SK-N-SH (cell line): ENCODE results near the gene BCL2L15. TPM values are rescaled to one million over a fixed set of nuclear protein-coding genes. Genes with fewer than 3 reads are reported as not detected.

Experiments
- CTCF ChIA-PET: fragments of 300-600, 350-600 bp; formaldehyde crosslinking; extraction: SDS; loops from one replicate; lab custom pipeline; 2021; lab: Yijun Ruan, JAX
- POLR2A ChIA-PET: fragments of 350-600 bp; sonication (Branson Sonifier 250); formaldehyde crosslinking; extraction: SDS; loops from one replicate; lab custom pipeline; 2020; ENCODE audit warnings: antibody characterized with exemption, inconsistent platforms; lab: Yijun Ruan, JAX
- DNase-seq: peaks from one replicate; pipeline ENCODE4 v3.0.0; 2012
- H2AFZ ChIP-seq: fragments of 200-600 bp; sonication (generic); 2 replicates; pipeline ENCODE4 v1.8.1; 2016; ENCODE audit warnings: antibody characterized with exemption, mild to moderate bottlenecking, low read depth
- H3F3A ChIP-seq: fragments of 200-600 bp; sonication (generic); replicated peaks from 2 replicates; pipeline ENCODE3; 2016; ENCODE audit warnings: antibody characterized with exemption, mild to moderate bottlenecking; ENCODE audit not compliant: insufficient read depth
- H3K27ac ChIP-seq, 2 experiments: fragments of 200-500 bp in 1 of 2; fragments of 200-600 bp in 1 of 2; sonication (Bioruptor generic) in 1 of 2; sonication (generic), shearing (Covaris generic) in 1 of 2; 2 replicates each; pipeline versions ENCODE4 v1.5.1 to v1.6.1; 2014 to 2016; ENCODE audit warnings: low read depth in 2 of 2, inconsistent platforms in 1 of 2, low read length in 1 of 2, mild to moderate bottlenecking in 1 of 2, mixed read lengths in 1 of 2
- H3K27me3 ChIP-seq: fragments of 200-600 bp; sonication (generic), shearing (Covaris generic); 2 replicates; pipeline ENCODE4 v1.6.1; 2016; ENCODE audit warnings: mixed run types; ENCODE audit not compliant: insufficient read depth
- H3K36me3 ChIP-seq, 2 experiments: fragments of 200-500 bp in 1 of 2; fragments of 200-600 bp in 1 of 2; sonication (Bioruptor generic) in 1 of 2; sonication (generic) in 1 of 2; replicated peaks in 1 of 2; 2 replicates each; pipeline versions ENCODE3 to v1.5.1; 2014 to 2016; ENCODE audit warnings: low read length in 1 of 2, mild to moderate bottlenecking in 1 of 2; ENCODE audit not compliant: insufficient read depth in 2 of 2, control insufficient read depth in 1 of 2
- H3K4me1 ChIP-seq, 2 experiments: fragments of 200-500 bp in 1 of 2; fragments of 200-600 bp in 1 of 2; sonication (Bioruptor generic) in 1 of 2; sonication (generic), shearing (Covaris generic) in 1 of 2; 2 replicates each; pipeline versions ENCODE4 v1.5.1 to v1.6.1; 2014 to 2016; ENCODE audit warnings: low read depth in 1 of 2, low read length in 1 of 2, mixed run types in 1 of 2; ENCODE audit not compliant: insufficient read depth in 2 of 2, control insufficient read depth in 1 of 2
- H3K4me2 ChIP-seq: fragments of 200-600 bp; sonication (generic), shearing (Covaris generic); 2 replicates; pipeline ENCODE4 v1.6.1; 2017; ENCODE audit warnings: mixed run types
- H3K4me3 ChIP-seq, 2 experiments: fragments of 200-500 bp in 1 of 2; fragments of 200-600 bp in 1 of 2; sonication (Bioruptor generic) in 1 of 2; sonication (generic), shearing (Covaris generic) in 1 of 2; 2 replicates each; pipeline versions ENCODE4 v1.5.1 to v1.8.1; 2014 to 2016; ENCODE audit warnings: low read depth in 2 of 2, inconsistent platforms in 1 of 2, low read length in 1 of 2, mild to moderate bottlenecking in 1 of 2, mixed read lengths in 1 of 2, moderate library complexity in 1 of 2
- H3K79me2 ChIP-seq: fragments of 200-600 bp; sonication (generic); 2 replicates; pipeline ENCODE4 v1.8.1; 2017; ENCODE audit warnings: mild to moderate bottlenecking; ENCODE audit not compliant: insufficient read depth
- H3K9ac ChIP-seq: fragments of 200-600 bp; sonication (generic); 2 replicates; pipeline ENCODE4 v1.6.1; 2017; ENCODE audit warnings: mixed run types
- H3K9me2 ChIP-seq: fragments of 200-600 bp; sonication (generic); 2 replicates; pipeline ENCODE4 v1.6.1; 2017; ENCODE audit warnings: mixed run types
- H3K9me3 ChIP-seq: fragments of 200-600 bp; sonication (generic); 2 replicates; pipeline ENCODE4 v1.6.1; 2017; ENCODE audit warnings: mixed run types, mild to moderate bottlenecking, moderate library complexity
- H4K20me1 ChIP-seq: fragments of 200-600 bp; sonication (generic); 2 replicates; pipeline ENCODE4 v1.6.1; 2017; ENCODE audit warnings: mild to moderate bottlenecking, mixed run types; ENCODE audit not compliant: insufficient read depth
- ELF1 ChIP-seq: IDR thresholded peaks from 2 replicates; pipeline ENCODE4 v1.4.0; 2012
- EP300 ChIP-seq, 2 experiments: IDR thresholded peaks; 2 replicates each; pipeline versions ENCODE4 v1.4.0 to v1.6.1; 2012; ENCODE audit warnings: borderline replicate concordance in 1 of 2, low read depth in 1 of 2, low read length in 1 of 2
- FOSL2 ChIP-seq: IDR thresholded peaks from 2 replicates; pipeline ENCODE4 v1.4.0; 2012; ENCODE audit warnings: low read depth, mild to moderate bottlenecking, moderate library complexity, borderline replicate concordance
- FOXJ3 ChIP-seq: sonication (generic); formaldehyde crosslinking; IDR thresholded peaks from 2 replicates; pipeline ENCODE4 v1.5.1; 2020; ENCODE audit warnings: mild to moderate bottlenecking, missing genetic modification reagents
- FOXM1 ChIP-seq: IDR thresholded peaks from 2 replicates; pipeline ENCODE4 v1.4.0; 2012; ENCODE audit warnings: low read depth, mild to moderate bottlenecking
- GABPA ChIP-seq: IDR thresholded peaks from 2 replicates; pipeline ENCODE4 v1.4.0; 2012; ENCODE audit warnings: low read depth, mild to moderate bottlenecking
- GATA2 ChIP-seq: sonication (generic); formaldehyde crosslinking; IDR thresholded peaks from 2 replicates; pipeline ENCODE4 v1.5.0; 2020; ENCODE audit warnings: mild to moderate bottlenecking, missing genetic modification reagents
- IRF3 ChIP-seq: fragments of 150-350 bp; IDR thresholded peaks from 2 replicates; pipeline ENCODE4 v1.6.1; 2016; ENCODE audit warnings: mild to moderate bottlenecking, low read depth, low read length
- JUND ChIP-seq: IDR thresholded peaks from 2 replicates; pipeline ENCODE4 v1.4.0; 2012
- MAX ChIP-seq: IDR thresholded peaks from 2 replicates; pipeline ENCODE4 v1.4.0; 2012; ENCODE audit warnings: low read depth
- NFIC ChIP-seq: IDR thresholded peaks from 2 replicates; pipeline ENCODE4 v1.4.0; 2012; ENCODE audit warnings: borderline replicate concordance
- POLR2AphosphoS5 ChIP-seq: IDR thresholded peaks from 2 replicates; pipeline ENCODE4 v1.6.1; 2012; ENCODE audit warnings: low read depth, low read length
- RCOR1 ChIP-seq: fragments of 150-350 bp; IDR thresholded peaks from 2 replicates; pipeline ENCODE4 v1.6.1; 2017; ENCODE audit warnings: antibody characterized with exemption, low read length
- REST ChIP-seq: IDR thresholded peaks from 2 replicates; pipeline ENCODE4 v1.6.1; 2012; ENCODE audit warnings: mild to moderate bottlenecking, low read depth, low read length, moderate library complexity
- RXRA ChIP-seq: IDR thresholded peaks from 2 replicates; pipeline ENCODE4 v1.4.0; 2012; ENCODE audit warnings: low read depth, mild to moderate bottlenecking, borderline replicate concordance
- SIN3A ChIP-seq: IDR thresholded peaks from 2 replicates; pipeline ENCODE4 v1.6.1; 2012; ENCODE audit warnings: low read depth, mild to moderate bottlenecking, low read length, moderate library complexity, borderline replicate concordance
- SMC3 ChIP-seq: IDR thresholded peaks from 2 replicates; pipeline ENCODE4 v1.6.1; 2012; ENCODE audit warnings: low read depth, low read length, improper control_type of control experiment
- TAF1 ChIP-seq: IDR thresholded peaks from 2 replicates; pipeline ENCODE4 v1.6.1; 2012; ENCODE audit warnings: low read depth, mild to moderate bottlenecking, low read length, moderate library complexity, borderline replicate concordance
- TCF12 ChIP-seq: IDR thresholded peaks from 2 replicates; pipeline ENCODE4 v1.4.0; 2012
- USF2 ChIP-seq: fragments of 150-350 bp; IDR thresholded peaks from 2 replicates; pipeline ENCODE4 v1.6.1; 2017; ENCODE audit warnings: antibody characterized with exemption, low read length, low read depth, borderline replicate concordance
- WGBS: methylation state at CpG from one replicate; pipeline ENCODE4 v1.1.6; 2017; ENCODE audit warnings: low lambda C conversion rate; 5-methylcytosine and 5-hydroxymethylcytosine counted together
- polyA plus RNA-seq, 3 experiments: library from polyadenylated mRNA; depleted of rRNA; stranded (reverse); fragments of >200 nt; gene quantifications; 2 replicates each; pipeline ENCODE4 v1.2.3, GENCODE V29; 2012

Gene BCL2L15
- polyA plus RNA-seq, 1 of the 3 experiments (the other 2 are of a cell fraction), result 0.02 TPM

DNA sequence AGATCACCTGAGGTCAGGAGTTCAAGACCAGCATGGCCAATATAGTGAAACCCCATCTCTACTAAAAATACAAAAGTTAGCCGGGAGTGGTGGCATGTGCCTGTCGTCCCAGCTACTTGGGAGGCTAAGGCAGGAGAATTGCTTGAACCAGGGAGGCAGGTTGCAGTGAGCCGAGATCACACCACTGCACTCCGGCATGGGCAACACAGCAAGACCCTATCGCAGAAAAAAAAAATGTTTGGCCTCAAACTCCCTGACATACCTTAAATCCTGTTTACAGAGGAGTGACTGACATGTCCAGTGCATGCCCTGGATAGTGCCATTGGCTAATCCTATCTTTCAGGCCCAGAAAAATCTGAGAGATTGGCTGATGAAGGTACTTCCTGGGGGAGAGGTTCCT, 29.6 kb upstream of the BCL2L15 start:
- 92% methylated on average over 2 of the region's 5 CpGs for WGBS
- Histone ChIP-seq H3F3A (peaks cover 4% of the 10 kb centered on the region), H3K4me2 (no peak overlapping the region), H3K4me1 (no peaks in the 10 kb centered on the region), H3K9ac (no peak overlapping the region), H3K27me3 (no peaks in the 10 kb centered on the region), H3K4me3 (no peak overlapping the region), H3K9me2 (no peaks in the 10 kb centered on the region), H3K36me3 (peaks cover under 1 to 2% of the 10 kb centered on the region in 2 experiments), H3K9me3 (no peaks in the 10 kb centered on the region), H3K79me2 (no peaks in the 10 kb centered on the region), H2AFZ (no peak overlapping the region), H3K27ac (no peak overlapping the region), H4K20me1 (no peaks in the 10 kb centered on the region)
- DNase-seq, result no peak
- TF ChIP-seq GATA2 (no peak), SMC3 (no peak), NFIC (no peak), REST (no peak)
- CTCF ChIA-PET, result interaction anchor here (1.5 to 1.9 kb wide), 3 partner anchors 14 to 844 kb away, joined by 3 to 7 read pairs (median 5); partner anchors contain the start of gene LRIG2
- POLR2A ChIA-PET, result no interaction called here

- H3K9me3 ChIP-seq, result no peaks in the 10 kb centered on the region
- H2AFZ ChIP-seq, result no peak overlapping the region
- no peak overlapping the region for H3K27ac ChIP-seq
- no peak overlapping the region for H3K4me3 ChIP-seq
- no peaks in the 10 kb centered on the region for H3K27me3 ChIP-seq
- peaks cover 4% of the 10 kb centered on the region for H3F3A ChIP-seq
- H3K4me2 ChIP-seq, result no peak overlapping the region
- H4K20me1 ChIP-seq, result no peaks in the 10 kb centered on the region
- no peaks in the 10 kb centered on the region for H3K9me2 ChIP-seq
- WGBS, result 92% methylated on average over 5 of the region's 5 CpGs
- H3K4me1 ChIP-seq, result no peaks in the 10 kb centered on the region
- DNase-seq, result no peak
- H3K9ac ChIP-seq, result no peak overlapping the region
- ChIA-PET CTCF (interaction anchor here (0.6 to 1.3 kb wide), 2 partner anchors 15 to 50 kb away, joined by 3 read pairs; no protein-coding TSS in a partner anchor), POLR2A (no interaction called here)
- peaks cover 11 to 23% of the 10 kb centered on the region in 2 experiments for H3K36me3 ChIP-seq
- no peaks in the 10 kb centered on the region for H3K79me2 ChIP-seq
- no peak for TF ChIP-seq USF2
- no peak for TF ChIP-seq MAX
- TF ChIP-seq IRF3, result no peak
- no peak for TF ChIP-seq RCOR1
- TF ChIP-seq GABPA, result no peak
- TF ChIP-seq ELF1, result no peak
- no peak for TF ChIP-seq FOSL2
- TF ChIP-seq TCF12, result no peak
- no peak for TF ChIP-seq POLR2AphosphoS5
- no peak for TF ChIP-seq FOXM1
- TF ChIP-seq RXRA, result no peak
- TF ChIP-seq TAF1, result no peak
- TF ChIP-seq JUND, result no peak
- no peak for TF ChIP-seq FOXJ3
- TF ChIP-seq SMC3, result no peak
- TF ChIP-seq GATA2, result no peak
- no peak for TF ChIP-seq EP300 (IDR thresholded peaks at IDR 0.05; ENCODE audit: borderline replicate concordance in 1 of 2, low read depth in 1 of 2, low read length in 1 of 2)
- TF ChIP-seq SIN3A, result no peak
Measured at GRCh38 chr1:113913887-113914664, 26.7 kb upstream of the BCL2L15 start.
